IPS-NIHi11 (cell line): ENCODE results near the gene FBXW7.

ENCODE experiments used
- DNase-seq: peaks from one replicate; pipeline ENCODE4 v3.0.0; 2012; ENCODE audit warnings: mixed read lengths, low spot score

FBXW7 gene

DNA sequence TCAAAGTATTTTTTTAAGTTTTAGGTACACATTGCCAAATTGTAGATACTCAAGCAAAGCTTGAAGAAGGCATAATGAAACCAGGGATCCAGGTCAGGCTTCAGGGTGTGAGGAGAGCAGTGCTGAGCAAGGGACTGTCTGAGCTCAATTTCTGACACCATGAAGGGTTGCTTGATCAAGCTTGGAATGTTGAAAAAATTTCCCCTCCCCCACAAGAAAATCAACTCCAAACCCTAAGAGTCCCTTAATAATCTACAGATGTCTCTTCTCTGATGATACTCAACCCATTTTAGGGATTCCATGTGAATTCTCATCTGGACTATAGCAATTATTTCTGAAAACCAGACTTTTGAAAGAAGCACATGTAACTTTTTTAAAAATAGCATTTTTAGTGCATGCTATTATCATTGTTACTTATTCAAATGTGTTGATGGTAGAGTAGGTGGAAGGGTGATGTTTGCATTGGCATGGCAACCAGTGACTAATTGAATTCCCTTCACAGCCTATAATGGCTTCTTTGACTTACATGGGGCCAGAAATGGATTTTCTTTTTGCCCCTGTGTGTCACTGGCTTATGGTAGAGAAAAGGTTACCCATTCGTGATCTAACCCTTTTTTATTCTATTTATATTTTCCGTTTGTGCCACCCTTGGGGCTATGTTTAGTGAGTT lies 252.0 kb downstream of the FBXW7 start:
- no peak for DNase-seq

DNA sequence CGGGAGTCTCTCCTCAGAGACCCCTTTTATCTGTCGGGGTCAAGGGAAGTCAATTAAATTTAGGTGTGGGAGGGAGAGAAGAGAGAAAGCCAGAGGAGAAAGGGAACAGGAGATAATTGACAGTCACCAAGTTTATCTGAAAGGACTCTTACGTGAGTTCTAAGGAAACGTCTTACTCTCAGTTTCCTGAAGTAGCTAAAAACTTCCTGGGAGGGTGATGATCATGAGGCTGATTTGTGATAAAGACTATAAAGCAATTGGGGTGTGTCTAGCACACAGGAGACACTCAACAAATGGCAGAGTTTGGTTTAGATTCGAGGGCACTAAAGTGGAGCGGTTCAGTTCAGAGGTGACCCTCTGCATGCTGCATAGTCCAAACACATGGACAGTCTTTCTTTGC lies 254.1 kb downstream of the FBXW7 start:
- DNase-seq, result no peak

DNA sequence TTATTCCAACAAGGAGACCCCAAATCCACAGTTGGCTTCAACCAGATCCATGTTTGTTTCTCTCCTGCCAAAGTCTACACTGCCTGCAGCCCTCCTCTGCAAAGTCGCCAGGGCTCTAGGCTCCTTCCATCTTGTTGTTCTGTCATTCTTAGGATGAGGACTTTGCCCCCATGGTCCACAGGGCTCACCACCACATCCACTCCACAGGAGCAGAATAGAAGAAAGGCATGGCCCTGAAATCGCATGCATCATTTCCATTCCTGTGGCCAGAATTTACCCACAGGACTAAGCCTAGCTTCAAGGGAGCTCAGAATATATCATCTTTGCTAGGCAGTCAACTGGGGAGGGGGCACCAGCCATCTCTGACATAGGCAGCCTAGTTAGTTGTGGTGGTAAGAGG lies 254.7 kb downstream of the FBXW7 start:
- no peak for DNase-seq

DNA sequence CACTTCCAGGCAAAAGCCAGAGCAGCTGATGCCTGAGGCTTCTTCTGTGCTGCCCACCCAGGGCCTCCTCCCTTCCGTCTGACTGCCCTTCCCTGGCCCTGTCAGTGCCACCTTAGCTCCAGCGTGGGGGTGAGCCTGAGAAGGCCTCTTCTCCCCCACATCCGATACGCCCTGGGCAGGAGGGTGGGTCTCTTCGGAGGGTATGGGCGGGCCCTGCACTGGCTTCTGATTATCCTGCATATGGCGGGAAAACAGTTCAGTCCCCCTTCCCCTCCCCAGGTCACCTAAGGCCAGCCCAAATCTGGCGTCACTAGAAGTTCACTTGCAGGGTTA lies 256.7 kb downstream of the FBXW7 start:
- DNase-seq, result no peak

DNA sequence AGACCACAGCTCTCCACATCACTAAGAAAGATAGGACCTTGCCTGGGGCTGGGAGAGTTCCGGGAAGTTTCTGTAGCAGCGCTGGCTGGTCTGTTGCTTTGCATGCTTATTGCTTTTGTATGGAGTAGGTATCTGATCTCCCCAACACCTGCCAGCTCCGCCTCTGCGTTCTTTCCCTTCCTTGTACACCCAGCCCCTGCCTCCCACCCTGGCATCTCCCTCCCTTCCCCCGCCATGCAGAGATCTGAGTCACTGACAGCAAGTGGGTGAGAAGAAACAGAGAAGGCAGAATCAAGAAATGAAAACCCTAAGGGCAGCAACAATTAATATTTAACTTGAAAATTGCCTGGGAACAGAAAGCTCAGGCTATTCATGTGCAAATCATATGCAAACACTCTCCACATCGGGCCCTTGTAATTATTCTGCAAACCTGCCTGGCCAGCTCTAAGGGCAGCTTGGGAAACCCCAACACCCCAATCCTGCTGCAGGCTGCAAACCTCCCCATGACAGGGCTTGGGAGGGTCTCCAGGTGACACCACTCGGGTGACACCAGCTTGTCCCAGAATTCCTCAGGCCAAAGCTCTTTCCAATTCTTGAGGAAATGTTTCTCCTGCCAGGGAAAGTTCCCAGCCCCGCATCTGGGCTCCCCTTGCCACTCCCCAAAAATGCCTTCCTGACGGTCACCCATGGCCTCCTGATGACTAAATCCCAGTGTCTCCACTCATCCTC lies 257.2 kb downstream of the FBXW7 start:
- no peak for DNase-seq

DNA sequence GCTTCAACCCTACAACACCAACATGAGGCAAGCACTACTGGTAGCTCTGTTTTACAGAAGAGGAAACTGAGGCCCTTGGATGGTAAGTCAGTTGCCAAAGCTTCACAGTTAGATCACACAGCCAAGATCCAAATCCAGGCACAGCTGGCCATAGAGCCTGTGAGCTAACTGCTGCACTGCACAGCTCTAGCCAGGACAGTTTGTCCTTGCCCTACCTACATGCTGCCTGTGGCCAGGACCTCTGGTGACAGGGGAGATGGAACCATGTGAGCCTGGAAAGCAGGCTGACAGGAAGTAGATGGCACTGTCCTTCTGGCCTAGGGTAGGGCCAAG lies 257.8 kb downstream of the FBXW7 start:
- no peak for DNase-seq

DNA sequence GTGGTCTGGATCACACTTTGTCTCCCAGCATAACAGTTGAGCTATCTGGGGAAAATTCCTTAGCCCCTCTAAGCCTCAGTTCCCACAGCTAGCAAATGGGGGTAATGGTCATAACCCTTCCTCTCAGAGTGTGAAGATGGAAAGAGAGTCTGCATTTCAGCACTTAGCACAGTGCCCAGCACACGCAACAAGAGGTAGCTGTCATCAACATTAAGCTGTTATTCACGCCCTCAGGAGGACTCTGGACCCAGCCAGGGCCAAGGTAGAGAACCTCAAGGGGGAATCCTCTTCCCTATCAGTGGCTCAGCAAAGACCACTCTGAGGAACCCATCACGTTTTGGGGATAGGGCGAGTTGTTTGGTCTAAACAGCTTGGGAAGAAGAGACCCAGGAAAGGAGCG lies 258.6 kb downstream of the FBXW7 start:
- DNase-seq, result no peak

DNA sequence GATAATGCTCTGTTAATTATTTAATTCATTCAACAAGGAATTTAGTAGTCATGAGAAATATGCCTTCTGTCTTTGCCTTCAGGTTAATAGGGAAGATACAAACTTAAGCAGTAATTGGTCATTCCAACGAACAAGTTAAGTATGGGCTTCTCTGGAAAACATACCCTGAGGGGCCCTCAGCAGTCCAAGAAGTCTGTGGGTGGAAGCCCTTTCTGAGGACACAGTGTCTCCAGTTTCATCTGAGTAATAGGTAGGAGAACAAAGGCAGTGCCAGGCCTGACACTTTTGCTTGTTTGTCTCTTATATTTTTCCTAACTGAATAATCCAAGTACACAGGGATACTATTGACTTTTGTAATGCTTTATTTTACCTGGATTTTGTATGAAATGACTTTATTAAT lies 262.5 kb downstream of the FBXW7 start:
- DNase-seq, result no peak
